Common myeloid progenitor, CD34-positive (primary cell): ENCODE results near the gene PPM1M.

Experiments
- CTCF ChIA-PET: fragments of 350-600 bp; sonication (Branson Sonifier 250); formaldehyde crosslinking; loops from one replicate; lab custom pipeline; 2021; ENCODE audit warnings: antibody characterized with exemption; lab: Charles Lee
- POLR2A ChIA-PET: fragments of 350-600 bp; sonication (Branson Sonifier 250); formaldehyde crosslinking; loops from one replicate; lab custom pipeline; 2021; ENCODE audit warnings: antibody characterized with exemption; lab: Charles Lee
- DNase-seq, 3 donors: peaks; one replicate each; pipeline versions ENCODE4 v3.0.0 to v3.0.0-alpha.2; 2013
- H3K27ac ChIP-seq, 2 experiments: 1 replicate in 1 of 2; 2 replicates in 1 of 2; pipeline ENCODE4 v1.7.0; 2013; ENCODE audit warnings: inconsistent platforms in 2 of 2, low read length in 2 of 2, mild to moderate bottlenecking in 2 of 2, low read depth in 1 of 2, moderate library complexity in 1 of 2; ENCODE audit not compliant: severe bottlenecking in 2 of 2, insufficient read depth in 1 of 2, poor library complexity in 1 of 2
- H3K27me3 ChIP-seq, 5 experiments: replicated peaks in 2 of 5; 1 replicate in 3 of 5; 2 replicates in 2 of 5; pipeline versions ENCODE4 v1.6.1 to v1.7.0; 2013; ENCODE audit warnings: low read length in 4 of 5, mild to moderate bottlenecking in 2 of 5, moderate library complexity in 2 of 5, inconsistent platforms in 1 of 5; ENCODE audit not compliant: insufficient read depth in 5 of 5, control insufficient read depth in 4 of 5
- H3K36me3 ChIP-seq, 4 experiments: 1 replicate in 2 of 4; 2 replicates in 2 of 4; pipeline versions ENCODE4 v1.6.1 to v1.7.0; 2013; ENCODE audit warnings: low read length in 3 of 4, control low read depth in 1 of 4, mild to moderate bottlenecking in 1 of 4; ENCODE audit not compliant: control insufficient read depth in 4 of 4, insufficient read depth in 4 of 4
- H3K4me1 ChIP-seq, 4 experiments: 1 replicate in 3 of 4; 2 replicates in 1 of 4; pipeline versions ENCODE4 v1.6.1 to v1.7.1; 2013; ENCODE audit warnings: low read length in 3 of 4, mild to moderate bottlenecking in 3 of 4, control low read depth in 1 of 4, inconsistent platforms in 1 of 4, moderate library complexity in 1 of 4; ENCODE audit not compliant: control insufficient read depth in 4 of 4, insufficient read depth in 4 of 4; ENCODE audit errors: control extremely low read depth in 1 of 4
- H3K4me3 ChIP-seq, 7 experiments: 1 replicate in 4 of 7; 2 replicates in 3 of 7; pipeline versions ENCODE4 v1.5.1 to v1.7.0; 2013; ENCODE audit warnings: mild to moderate bottlenecking in 7 of 7, low read length in 6 of 7, moderate library complexity in 6 of 7, inconsistent platforms in 2 of 7, low read depth in 2 of 7, control low read depth in 1 of 7; ENCODE audit not compliant: insufficient read depth in 4 of 7, control insufficient read depth in 1 of 7; ENCODE audit errors: extremely low read depth in 1 of 7
- H3K9me3 ChIP-seq, 5 experiments: 1 replicate in 4 of 5; 2 replicates in 1 of 5; pipeline versions ENCODE4 v1.6.1 to v1.7.1; 2013; ENCODE audit warnings: low read length in 4 of 5, mild to moderate bottlenecking in 2 of 5, inconsistent platforms in 1 of 5, low read depth in 1 of 5, moderate library complexity in 1 of 5; ENCODE audit not compliant: control insufficient read depth in 4 of 5, insufficient read depth in 2 of 5; ENCODE audit errors: control extremely low read depth in 1 of 5
- WGBS: methylation state at CpG from one replicate; pipeline ENCODE4 v1.1.5; 2013; ENCODE audit not compliant: insufficient coverage; 5-methylcytosine and 5-hydroxymethylcytosine counted together

PPM1M gene

GRCh38 chr3:52257911-52258310 lies 12.4 kb downstream of the PPM1M start:
- Histone ChIP-seq H3K4me1 (peaks cover 2 to 33% (median 16%) of the 10 kb centered on the region in 4 experiments), H3K4me3 (no peak overlapping the region), H3K27ac (peak overlapping the region in 1 of 2 experiments; percentile 50), H3K36me3 (peaks cover 29 to 83% (median 61%) of the 10 kb centered on the region in 4 experiments), H3K9me3 (no peaks in the 10 kb centered on the region), H3K27me3 (no peaks in the 10 kb centered on the region)
- WGBS, result 97% methylated on average over 4 of the region's 4 CpGs
- ChIA-PET POLR2A (interaction anchor here (0.5 kb wide), 1 partner anchor 821 kb away, joined by 4 read pairs; no protein-coding TSS in a partner anchor), CTCF (interaction anchor here (1.0 to 1.1 kb wide), 2 partner anchors 13 to 18 kb away, joined by 3 to 4 read pairs; no protein-coding TSS in a partner anchor)
- DNase-seq, result no peak

GRCh38 chr3:52259035-52259434 lies 13.5 kb downstream of the PPM1M start:
- ChIA-PET POLR2A (interaction anchor here (1.0 kb wide), 1 partner anchor 18 kb away, joined by 3 read pairs; no protein-coding TSS in a partner anchor), CTCF (interaction anchor here (1.1 to 3.6 kb wide), 7 partner anchors 11 to 24 kb away, joined by 3 to 16 read pairs (median 6); partner anchors contain the start of genes TWF2 and WDR82)
- H3K27me3 ChIP-seq, result no peaks in the 10 kb centered on the region
- no peak for DNase-seq
- H3K27ac ChIP-seq, result peak overlapping the region in 1 of 2 experiments; percentile 29
- H3K9me3 ChIP-seq, result no peaks in the 10 kb centered on the region
- H3K4me3 ChIP-seq, result no peak overlapping the region
- peaks cover 0 to 25% (median 5%) of the 10 kb centered on the region in 4 experiments for H3K4me1 ChIP-seq
- no CpG with 5 or more reads among the region's 1 CpG for WGBS
- H3K36me3 ChIP-seq, result peaks cover 36 to 90% (median 67%) of the 10 kb centered on the region in 4 experiments

- CTCF ChIA-PET, result interaction anchor here (1.1 to 3.6 kb wide), 5 partner anchors 11 to 25 kb away, joined by 3 to 16 read pairs (median 7); partner anchors contain the start of gene WDR82
- H3K36me3 ChIP-seq, result peaks cover 36 to 94% (median 68%) of the 10 kb centered on the region in 4 experiments
- no peaks in the 10 kb centered on the region for H3K27me3 ChIP-seq
- H3K4me1 ChIP-seq, result peaks cover 0 to 21% (median 1%) of the 10 kb centered on the region in 4 experiments
- POLR2A ChIA-PET, result no interaction called here
- H3K4me3 ChIP-seq, result no peak overlapping the region
- no peak for DNase-seq
- peak overlapping the region in 1 of 2 experiments; percentile 29 for H3K27ac ChIP-seq
- H3K9me3 ChIP-seq, result no peaks in the 10 kb centered on the region
- WGBS, result 96% methylated on average over 3 of the region's 4 CpGs
Observed at GRCh38 chr3:52259448-52259847, 13.9 kb downstream of the PPM1M start.

- POLR2A ChIA-PET, result interaction anchor here (1.1 to 1.7 kb wide), 2 partner anchors 18 to 24 kb away, joined by 3 to 4 read pairs; partner anchors contain the start of gene TWF2
- Histone ChIP-seq H3K36me3 (peaks cover 39 to 95% (median 65%) of the 10 kb centered on the region in 4 experiments), H3K9me3 (no peaks in the 10 kb centered on the region), H3K27ac (no peak overlapping the region), H3K4me3 (no peak overlapping the region), H3K27me3 (no peaks in the 10 kb centered on the region), H3K4me1 (peaks cover 0 to 6% (median 0%) of the 10 kb centered on the region in 4 experiments)
- DNase-seq, result no peak
- CTCF ChIA-PET, result interaction anchor here (1.5 to 3.9 kb wide), 5 partner anchors 9 to 21 kb away, joined by 4 to 18 read pairs (median 4); no protein-coding TSS in a partner anchor
Observed at GRCh38 chr3:52262447-52262846, 16.9 kb downstream of the PPM1M start.

GRCh38 chr3:52265387-52265786 lies 19.8 kb downstream of the PPM1M start:
- DNase-seq, result peak in 1 of 3 donors; percentile 43
- Histone ChIP-seq H3K27ac (no peak overlapping the region), H3K9me3 (no peaks in the 10 kb centered on the region), H3K4me1 (peaks cover 3 to 11% (median 6%) of the 10 kb centered on the region in 4 experiments), H3K27me3 (no peaks in the 10 kb centered on the region), H3K36me3 (peaks cover 35 to 84% (median 56%) of the 10 kb centered on the region in 4 experiments), H3K4me3 (no peak overlapping the region)
- CTCF ChIA-PET, result interaction anchor here (3.9 kb wide), 1 partner anchor 12 kb away, joined by 18 read pairs; no protein-coding TSS in a partner anchor
- 100% methylated on average over 3 of the region's 6 CpGs for WGBS
- POLR2A ChIA-PET, result no interaction called here

- no peaks in the 10 kb centered on the region for H3K27me3 ChIP-seq
- peaks cover 20 to 73% (median 46%) of the 10 kb centered on the region in 4 experiments for H3K36me3 ChIP-seq
- H3K9me3 ChIP-seq, result no peaks in the 10 kb centered on the region
- ChIA-PET POLR2A (no interaction called here), CTCF (interaction anchor here (1.0 to 1.6 kb wide), 3 partner anchors 9 to 48 kb away, joined by 4 to 6 read pairs (median 4); no protein-coding TSS in a partner anchor)
- peak overlapping the region in 1 of 2 experiments; percentile 10 for H3K27ac ChIP-seq
- H3K4me1 ChIP-seq, result peaks cover 9 to 20% (median 16%) of the 10 kb centered on the region in 4 experiments
- whole genome bisulfite sequencing, result 100% methylated on average over 3 of the region's 7 CpGs
- no peak for DNase-seq
- H3K4me3 ChIP-seq, result no peak overlapping the region
Observed at GRCh38 chr3:52268036-52268435, 22.5 kb downstream of the PPM1M start.

GRCh38 chr3:52269776-52270175 lies 24.2 kb downstream of the PPM1M start:
- no peaks in the 10 kb centered on the region for H3K9me3 ChIP-seq
- no peaks in the 10 kb centered on the region for H3K27me3 ChIP-seq
- H3K4me1 ChIP-seq, result peaks cover 9 to 27% (median 17%) of the 10 kb centered on the region in 4 experiments
- POLR2A ChIA-PET, result no interaction called here
- H3K4me3 ChIP-seq, result no peak overlapping the region
- H3K36me3 ChIP-seq, result peaks cover 16 to 73% (median 40%) of the 10 kb centered on the region in 4 experiments
- DNase-seq, result no peak
- CTCF ChIA-PET, result no interaction called here
- 100% methylated on average over 1 of the region's 3 CpGs for WGBS
- peak overlapping the region in 1 of 2 experiments; percentile 59 for H3K27ac ChIP-seq
